Tibial nerve (tissue), 4 donors: ENCODE measurements around the gene TSPAN19.

Experiments
- EP300 ChIP-seq, 2 donors: sonication (generic); formaldehyde crosslinking; IDR thresholded peaks; one replicate each; pipeline ENCODE4 v1.6.1; 2017; ENCODE audit warnings: antibody characterized with exemption in 2 of 2, mild to moderate bottlenecking in 1 of 2
- POLR2A ChIP-seq, 2 donors: fragments of 450-650 bp; IDR thresholded peaks; one replicate each; pipeline ENCODE4 v1.6.1; 2017; ENCODE audit warnings: antibody characterized with exemption in 2 of 2, mild to moderate bottlenecking in 2 of 2, moderate library complexity in 2 of 2
- TF ChIP-seq, protein P1 (sequence below), 5 experiments: fragments of 200-600 bp in 3 of 5; fragments of 450-650 bp in 2 of 5; sonication (generic) in 3 of 5; IDR thresholded peaks; one replicate each; pipeline ENCODE4 v1.5.1; 2016 to 2019; ENCODE audit warnings: antibody characterized with exemption in 5 of 5, mild to moderate bottlenecking in 3 of 5, moderate library complexity in 2 of 5

DNA sequence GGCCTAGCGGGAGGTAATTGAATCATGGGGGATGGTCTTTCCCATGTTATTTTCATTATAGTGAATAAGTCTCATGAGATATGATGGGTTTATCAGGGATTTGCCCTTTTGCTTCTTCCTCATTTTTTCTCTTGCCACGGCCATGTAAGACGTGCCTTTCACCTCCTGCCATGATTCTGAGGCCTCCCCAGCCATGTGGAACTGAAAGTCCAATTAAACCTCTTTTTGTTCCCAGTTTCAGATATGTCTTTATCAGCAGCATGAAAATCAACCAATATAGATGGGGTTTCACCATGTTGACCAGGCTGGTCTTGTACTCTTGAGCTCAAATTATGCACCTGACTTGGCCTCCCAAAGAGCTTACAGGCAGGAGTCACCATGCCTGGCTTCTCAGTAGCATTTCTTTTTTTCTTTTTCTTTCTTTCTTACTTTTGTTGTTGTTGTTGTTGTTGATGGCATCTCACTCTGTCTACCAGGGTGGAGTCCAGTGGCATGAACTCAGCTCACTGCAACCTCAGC is 33.2 kb downstream of the TSPAN19 start:
- TF ChIP-seq, protein P1, sequence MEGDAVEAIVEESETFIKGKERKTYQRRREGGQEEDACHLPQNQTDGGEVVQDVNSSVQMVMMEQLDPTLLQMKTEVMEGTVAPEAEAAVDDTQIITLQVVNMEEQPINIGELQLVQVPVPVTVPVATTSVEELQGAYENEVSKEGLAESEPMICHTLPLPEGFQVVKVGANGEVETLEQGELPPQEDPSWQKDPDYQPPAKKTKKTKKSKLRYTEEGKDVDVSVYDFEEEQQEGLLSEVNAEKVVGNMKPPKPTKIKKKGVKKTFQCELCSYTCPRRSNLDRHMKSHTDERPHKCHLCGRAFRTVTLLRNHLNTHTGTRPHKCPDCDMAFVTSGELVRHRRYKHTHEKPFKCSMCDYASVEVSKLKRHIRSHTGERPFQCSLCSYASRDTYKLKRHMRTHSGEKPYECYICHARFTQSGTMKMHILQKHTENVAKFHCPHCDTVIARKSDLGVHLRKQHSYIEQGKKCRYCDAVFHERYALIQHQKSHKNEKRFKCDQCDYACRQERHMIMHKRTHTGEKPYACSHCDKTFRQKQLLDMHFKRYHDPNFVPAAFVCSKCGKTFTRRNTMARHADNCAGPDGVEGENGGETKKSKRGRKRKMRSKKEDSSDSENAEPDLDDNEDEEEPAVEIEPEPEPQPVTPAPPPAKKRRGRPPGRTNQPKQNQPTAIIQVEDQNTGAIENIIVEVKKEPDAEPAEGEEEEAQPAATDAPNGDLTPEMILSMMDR (IDR thresholded peaks at IDR 0.05): no peak
- TF ChIP-seq EP300 (IDR thresholded peaks at IDR 0.05) (no peak), POLR2A (IDR thresholded peaks at IDR 0.05) (no peak)
